HCT116 (cell line): ENCODE data around the gene F11. TPM values are rescaled to one million over a fixed set of nuclear protein-coding genes. Genes with fewer than 3 reads are reported as not detected.

Experiments used
- ATAC-seq: fragments of 200-7000 bp; cut with Tn5 transposase; 2 replicates; pipeline ENCODE4 v1.9.1; 2020; ENCODE audit warnings: mild to moderate bottlenecking, moderate library complexity
- BruUV-seq: library from RNA; stranded (reverse); fragments of 400-500 nt; replicated peaks from 2 replicates; lab custom pipeline; 2021; lab: Mats Ljungman, UMichigan
- CTCF ChIA-PET: fragments of 300-600 bp; sonication (Branson Sonifier 250); formaldehyde crosslinking; loops from one replicate; lab custom pipeline; 2021; ENCODE audit warnings: antibody characterized with exemption; lab: Charles Lee
- POLR2A ChIA-PET: fragments of 300-600, 350-600 bp; sonication (Branson Sonifier 250); formaldehyde crosslinking; loops from one replicate; lab custom pipeline; 2021; ENCODE audit warnings: antibody characterized with exemption; lab: Charles Lee
- RAD21 ChIA-PET, 2 experiments: fragments of 300-600 bp; sonication (Branson Sonifier 250); formaldehyde crosslinking; loops; one replicate each; lab custom pipeline; 2023; ENCODE audit warnings: low total read pairs in 2 of 2; ENCODE audit not compliant: uncharacterized antibody in 2 of 2, unreplicated experiment in 2 of 2, low non-redundant PET in 1 of 2; lab: Charles Lee
- DNase-seq: peaks from one replicate; pipeline ENCODE4 v3.0.0-alpha.2; 2010; ENCODE audit warnings: low read depth, low spot score
- H2AFZ ChIP-seq: fragments of 200-600 bp; shearing (Covaris generic), sonication (generic); 2 replicates; pipeline ENCODE4 v1.6.1; 2017; ENCODE audit warnings: low read depth, mixed run types, mixed read lengths, antibody characterized with exemption, low read length; ENCODE audit not compliant: poor library complexity, severe bottlenecking
- H3K27ac ChIP-seq: 2 replicates; pipeline ENCODE4 v1.5.1; 2012; ENCODE audit warnings: low read depth, low read length
- H3K27me3 ChIP-seq: fragments of 200-600 bp; sonication (generic); 2 replicates; pipeline ENCODE4 v1.6.1; 2016; ENCODE audit warnings: mixed run types, low read length, mixed read lengths; ENCODE audit not compliant: insufficient read depth
- H3K36me3 ChIP-seq, 2 experiments: fragments of 200-500 bp in 1 of 2; fragments of 200-600 bp in 1 of 2; sonication (Bioruptor generic) in 1 of 2; sonication (generic) in 1 of 2; 2 replicates each; pipeline versions ENCODE4 v1.5.1 to v1.6.1; 2014 to 2016; ENCODE audit warnings: low read length in 2 of 2, inconsistent platforms in 1 of 2, mixed read lengths in 1 of 2, mixed run types in 1 of 2; ENCODE audit not compliant: insufficient read depth in 2 of 2, control insufficient read depth in 1 of 2
- H3K4me1 ChIP-seq, 2 experiments: fragments of 200-600 bp in 1 of 2; sonication (generic) in 1 of 2; 2 replicates each; pipeline versions ENCODE4 v1.5.1 to v1.6.1; 2012 to 2017; ENCODE audit warnings: low read length in 2 of 2, inconsistent platforms in 1 of 2, mild to moderate bottlenecking in 1 of 2, mixed read lengths in 1 of 2, mixed run types in 1 of 2, moderate library complexity in 1 of 2; ENCODE audit not compliant: insufficient read depth in 2 of 2, control insufficient read depth in 1 of 2
- H3K4me2 ChIP-seq: fragments of 200-600 bp; sonication (generic); 2 replicates; pipeline ENCODE4 v1.6.1; 2017; ENCODE audit warnings: mixed run types, low read length, mixed read lengths
- H3K4me3 ChIP-seq, 2 experiments: fragments of 200-600 bp in 1 of 2; sonication (generic) in 1 of 2; replicated peaks in 1 of 2; 2 replicates each; pipeline ENCODE4 v1.5.1; 2011 to 2016; ENCODE audit warnings: low read length in 2 of 2, control low read depth in 1 of 2, low read depth in 1 of 2, mild to moderate bottlenecking in 1 of 2, mixed read lengths in 1 of 2, mixed run types in 1 of 2
- H3K79me2 ChIP-seq: fragments of 200-600 bp; sonication (generic); 2 replicates; pipeline ENCODE4 v1.6.1; 2017; ENCODE audit warnings: mild to moderate bottlenecking, mixed run types, low read length, moderate library complexity, mixed read lengths; ENCODE audit not compliant: insufficient read depth
- H3K9ac ChIP-seq: fragments of 200-600 bp; sonication (generic); 2 replicates; pipeline ENCODE4 v1.6.1; 2016; ENCODE audit warnings: low read length, mixed read lengths
- H3K9me2 ChIP-seq: fragments of 200-600 bp; sonication (generic), shearing (Covaris generic); 2 replicates; pipeline ENCODE4 v1.6.1; 2017; ENCODE audit warnings: mixed run types, mild to moderate bottlenecking, moderate library complexity; ENCODE audit not compliant: insufficient read depth
- H3K9me3 ChIP-seq, 2 experiments: fragments of 200-500 bp in 1 of 2; fragments of 200-600 bp in 1 of 2; sonication (Bioruptor generic) in 1 of 2; sonication (generic) in 1 of 2; 2 replicates each; pipeline ENCODE4 v1.6.1; 2014 to 2017; ENCODE audit warnings: low read length in 2 of 2, mixed read lengths in 2 of 2, inconsistent platforms in 1 of 2, low read depth in 1 of 2, mild to moderate bottlenecking in 1 of 2, mixed run types in 1 of 2, moderate library complexity in 1 of 2; ENCODE audit not compliant: control insufficient read depth in 1 of 2, insufficient read depth in 1 of 2
- H4K20me1 ChIP-seq: fragments of 200-600 bp; sonication (generic), shearing (Covaris generic); 2 replicates; pipeline ENCODE4 v1.6.1; 2017; ENCODE audit warnings: mixed run types, mild to moderate bottlenecking, moderate library complexity; ENCODE audit not compliant: insufficient read depth
- CBX3 ChIP-seq: IDR thresholded peaks from 2 replicates; pipeline ENCODE4 v1.6.1; 2012; ENCODE audit warnings: low read depth
- EGR1 ChIP-seq: IDR thresholded peaks from 2 replicates; pipeline ENCODE4 v1.6.1; 2012; ENCODE audit warnings: low read depth
- EZH2 ChIP-seq: fragments of 200-600 bp; sonication (generic); IDR thresholded peaks from 2 replicates; pipeline ENCODE4 v1.6.1; 2017; ENCODE audit warnings: antibody characterized with exemption, mixed run types
- EZH2phosphoT487 ChIP-seq: fragments of 200-600 bp; IDR thresholded peaks from 2 replicates; pipeline ENCODE4 v1.6.1; 2018; ENCODE audit warnings: antibody characterized with exemption, borderline replicate concordance
- POLR2AphosphoS5 ChIP-seq: IDR thresholded peaks from 2 replicates; pipeline ENCODE4 v1.6.1; 2011; ENCODE audit warnings: mild to moderate bottlenecking, low read depth, low read length, moderate library complexity
- RAD21 ChIP-seq: IDR thresholded peaks from 2 replicates; pipeline ENCODE4 v1.6.1; 2012; ENCODE audit warnings: low read depth, mild to moderate bottlenecking
- REST ChIP-seq: IDR thresholded peaks from 2 replicates; pipeline ENCODE4 v1.6.1; 2012; ENCODE audit warnings: low read depth
- SP1 ChIP-seq: IDR thresholded peaks from 2 replicates; pipeline ENCODE4 v1.6.1; 2012; ENCODE audit warnings: low read depth
- TCF7L2 ChIP-seq: IDR thresholded peaks from 2 replicates; pipeline ENCODE4 v1.7.0; 2011; ENCODE audit warnings: borderline replicate concordance, inconsistent platforms; ENCODE audit not compliant: insufficient read depth, insufficient read length; ENCODE audit errors: extremely low read depth
- ZNF274 ChIP-seq: fragments of 200-500 bp; sonication (Bioruptor generic); IDR thresholded peaks from 2 replicates; pipeline ENCODE4 v1.6.1; 2014; ENCODE audit warnings: mild to moderate bottlenecking, low read depth, low read length, inconsistent platforms
- intact Hi-C: fragments of 100-400 bp; cut with micrococcal nuclease; formaldehyde crosslinking; loops from 2 replicates; pipeline ENCODE4 v1.10.0; 2022
- total RNA-seq: library from RNA; stranded (reverse); gene quantifications from one replicate; pipeline ENCODE4 v1.2.1, GENCODE V29; 2021; ENCODE audit not compliant: unreplicated experiment
- TF ChIP-seq, protein P1 (sequence below), 3 experiments: fragments of 200-600 bp in 1 of 3; sonication (generic) in 1 of 3; IDR thresholded peaks in 2 of 3; conservative IDR thresholded peaks in 1 of 3; 2 replicates each; pipeline ENCODE4 v1.5.1; 2012 to 2017; ENCODE audit warnings: low read depth in 2 of 3, low read length in 2 of 3, antibody characterized with exemption in 1 of 3, borderline replicate concordance in 1 of 3, control low read depth in 1 of 3, mild to moderate bottlenecking in 1 of 3, mixed read lengths in 1 of 3, mixed run types in 1 of 3, moderate library complexity in 1 of 3; ENCODE audit not compliant: insufficient read depth in 1 of 3

The F11 gene
- total RNA-seq, 1 experiment from 2014 or later = not detected

DNA sequence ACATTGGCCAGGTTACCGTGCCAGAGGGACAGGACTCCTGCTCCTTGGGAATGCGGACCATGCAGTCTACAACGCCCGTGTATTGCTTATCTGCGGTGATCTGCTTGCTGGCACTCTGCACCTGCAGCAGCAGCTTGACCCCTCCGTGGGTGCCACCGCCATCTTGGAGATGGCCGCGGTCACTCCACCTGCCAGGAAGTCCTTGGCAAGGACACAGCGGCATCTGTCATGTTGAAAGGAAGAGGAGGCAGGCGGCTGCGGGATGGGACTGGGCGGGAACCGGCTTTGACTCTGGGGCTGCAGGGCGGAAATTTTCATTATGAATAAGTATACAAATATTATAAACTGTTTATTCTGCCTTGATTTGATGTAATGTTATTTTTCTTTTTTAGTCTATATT lies 63.4 kb downstream of the F11 start (continued):
- TF ChIP-seq, protein P1, sequence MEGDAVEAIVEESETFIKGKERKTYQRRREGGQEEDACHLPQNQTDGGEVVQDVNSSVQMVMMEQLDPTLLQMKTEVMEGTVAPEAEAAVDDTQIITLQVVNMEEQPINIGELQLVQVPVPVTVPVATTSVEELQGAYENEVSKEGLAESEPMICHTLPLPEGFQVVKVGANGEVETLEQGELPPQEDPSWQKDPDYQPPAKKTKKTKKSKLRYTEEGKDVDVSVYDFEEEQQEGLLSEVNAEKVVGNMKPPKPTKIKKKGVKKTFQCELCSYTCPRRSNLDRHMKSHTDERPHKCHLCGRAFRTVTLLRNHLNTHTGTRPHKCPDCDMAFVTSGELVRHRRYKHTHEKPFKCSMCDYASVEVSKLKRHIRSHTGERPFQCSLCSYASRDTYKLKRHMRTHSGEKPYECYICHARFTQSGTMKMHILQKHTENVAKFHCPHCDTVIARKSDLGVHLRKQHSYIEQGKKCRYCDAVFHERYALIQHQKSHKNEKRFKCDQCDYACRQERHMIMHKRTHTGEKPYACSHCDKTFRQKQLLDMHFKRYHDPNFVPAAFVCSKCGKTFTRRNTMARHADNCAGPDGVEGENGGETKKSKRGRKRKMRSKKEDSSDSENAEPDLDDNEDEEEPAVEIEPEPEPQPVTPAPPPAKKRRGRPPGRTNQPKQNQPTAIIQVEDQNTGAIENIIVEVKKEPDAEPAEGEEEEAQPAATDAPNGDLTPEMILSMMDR (IDR thresholded peaks at IDR 0.05 in 2 of 3, conservative IDR thresholded peaks at IDR 0.05 in 1 of 3; ENCODE audit: borderline replicate concordance in 1 of 3, insufficient read depth in 1 of 3, low read depth in 2 of 3, low read length in 2 of 3) = no peak
- TF ChIP-seq CBX3 (no peak), EGR1 (no peak), RAD21 (no peak), EZH2 (no peak), SP1 (no peak), TCF7L2 (no peak), ZNF274 (no peak)

- Histone ChIP-seq H3K4me2 (no peak overlapping the region), H3K27ac (no peak overlapping the region), H2AFZ (no peak overlapping the region), H3K4me3 (no peak overlapping the region), H3K9me2 (no peaks in the 10 kb centered on the region), H3K9me3 (peaks cover 4 to 9% of the 10 kb centered on the region in 2 experiments; a peak in 2 of 4 replicates), H3K79me2 (no peaks in the 10 kb centered on the region), H3K36me3 (no peaks in the 10 kb centered on the region), H4K20me1 (no peaks in the 10 kb centered on the region), H3K9ac (no peak overlapping the region), H3K27me3 (no peaks in the 10 kb centered on the region), H3K4me1 (no peaks in the 10 kb centered on the region)
- TF ChIP-seq REST = no peak
- no peak for TF ChIP-seq SP1
- no peak for TF ChIP-seq EZH2phosphoT487
- TF ChIP-seq POLR2AphosphoS5 = no peak
- TF ChIP-seq ZNF274 = no peak
- ChIA-PET CTCF (no interaction called here), RAD21 (no interaction called here), POLR2A (no interaction called here)
- no peak for ATAC-seq
- DNase-seq = no peak
- intact Hi-C loops = no loop called here
- BruUV-seq = no TSS peak
These were observed 64.4 kb downstream of the F11 start for GRCh38 chr4:186330368-186330767.
